Neural cell (in vitro differentiated cells): ENCODE results near the gene FARP1. TPM values are rescaled to one million over a fixed set of nuclear protein-coding genes. Genes with fewer than 3 reads are reported as not detected.

ENCODE experiments used
- H2AFZ ChIP-seq: fragments of 200-600, 300-800 bp; sonication (generic), shearing (Covaris generic); 2 replicates; pipeline ENCODE4 v1.6.0; 2014; ENCODE audit warnings: low read depth, mild to moderate bottlenecking, antibody characterized with exemption, low read length, moderate library complexity
- H3F3A ChIP-seq: fragments of 200-600 bp; shearing (Covaris generic); 2 replicates; pipeline ENCODE4 v1.6.1; 2016; ENCODE audit warnings: mild to moderate bottlenecking, moderate library complexity, mixed read lengths, antibody characterized with exemption, low read length; ENCODE audit not compliant: insufficient read depth, poor library complexity, severe bottlenecking
- H3K27ac ChIP-seq: fragments of 200-600, 300-800 bp; sonication (generic), shearing (Covaris generic); 2 replicates; pipeline ENCODE4 v1.5.1; 2014; ENCODE audit warnings: mild to moderate bottlenecking, low read length, moderate library complexity
- H3K27me3 ChIP-seq: fragments of 300-800, 200-600 bp; sonication (generic), shearing (Covaris generic); 2 replicates; pipeline ENCODE4 v1.6.0; 2014; ENCODE audit warnings: mild to moderate bottlenecking, low read depth, low read length, moderate library complexity; ENCODE audit not compliant: insufficient read depth
- H3K36me3 ChIP-seq: fragments of 300-800, 200-600 bp; sonication (generic), shearing (Covaris generic); 2 replicates; pipeline ENCODE4 v1.5.1; 2014; ENCODE audit warnings: mild to moderate bottlenecking, antibody characterized with exemption, low read length, moderate library complexity; ENCODE audit not compliant: insufficient read depth
- H3K4me2 ChIP-seq: fragments of 300-800, 200-600 bp; sonication (generic), shearing (Covaris generic); 2 replicates; pipeline ENCODE4 v1.6.0; 2014; ENCODE audit warnings: mild to moderate bottlenecking, low read length
- H3K4me3 ChIP-seq: fragments of 300-800, 200-600 bp; sonication (generic), shearing (Covaris generic); 2 replicates; pipeline ENCODE4 v1.5.1; 2014; ENCODE audit warnings: mild to moderate bottlenecking, low read length, moderate library complexity
- H3K79me2 ChIP-seq: fragments of 200-600 bp; shearing (Covaris generic); replicated peaks from 2 replicates; pipeline ENCODE4 v1.6.0; 2014; ENCODE audit warnings: mild to moderate bottlenecking, low read length, moderate library complexity; ENCODE audit not compliant: insufficient read depth
- H3K9ac ChIP-seq: fragments of 300-800, 200-600 bp; sonication (generic), shearing (Covaris generic); 2 replicates; pipeline ENCODE4 v1.6.1; 2016; ENCODE audit warnings: mild to moderate bottlenecking, low read length, mixed read lengths
- H3K9me2 ChIP-seq: fragments of 200-600 bp; shearing (Covaris generic); 2 replicates; pipeline ENCODE4 v1.6.1; 2016; ENCODE audit warnings: mild to moderate bottlenecking, low read length, mixed read lengths; ENCODE audit not compliant: insufficient read depth
- H3K9me3 ChIP-seq: fragments of 200-600, 300-800 bp; sonication (generic), shearing (Covaris generic); 2 replicates; pipeline ENCODE4 v1.6.1; 2016; ENCODE audit warnings: mild to moderate bottlenecking, mixed run types, low read length, moderate library complexity, mixed read lengths
- H4K20me1 ChIP-seq: fragments of 200-600 bp; shearing (Covaris generic); 2 replicates; pipeline ENCODE4 v1.6.1; 2016; ENCODE audit warnings: mild to moderate bottlenecking, mixed run types; ENCODE audit not compliant: insufficient read depth
- EP300 ChIP-seq: fragments of 450-650 bp; conservative IDR thresholded peaks from 2 replicates; pipeline ENCODE4 v1.6.1; 2014; ENCODE audit warnings: antibody characterized with exemption, mild to moderate bottlenecking, moderate library complexity; ENCODE audit not compliant: poor library complexity, severe bottlenecking
- EZH2 ChIP-seq: fragments of 200-600, 300-800 bp; shearing (Covaris generic), sonication (generic); IDR thresholded peaks from 2 replicates; pipeline ENCODE4 v1.6.1; 2014; ENCODE audit warnings: antibody characterized with exemption, low read length, borderline replicate concordance, mild to moderate bottlenecking; ENCODE audit not compliant: insufficient read depth, poor library complexity, severe bottlenecking
- MXI1 ChIP-seq: fragments of 450-650 bp; conservative IDR thresholded peaks from 2 replicates; pipeline ENCODE4 v1.6.1; 2014; ENCODE audit warnings: antibody characterized with exemption, mild to moderate bottlenecking; ENCODE audit not compliant: poor library complexity, severe bottlenecking
- POLR2AphosphoS5 ChIP-seq: IDR thresholded peaks from 2 replicates; pipeline ENCODE4 v1.6.1; 2012
- RAD21 ChIP-seq: fragments of 450-650 bp; conservative IDR thresholded peaks from 2 replicates; pipeline ENCODE4 v1.6.1; 2014; ENCODE audit warnings: antibody characterized with exemption, mild to moderate bottlenecking, moderate library complexity
- SMC3 ChIP-seq: fragments of 450-650 bp; conservative IDR thresholded peaks from 2 replicates; pipeline ENCODE4 v1.6.1; 2014; ENCODE audit warnings: antibody characterized with exemption, mild to moderate bottlenecking, moderate library complexity; ENCODE audit not compliant: poor library complexity
- TAF1 ChIP-seq: IDR thresholded peaks from 2 replicates; pipeline ENCODE4 v1.6.1; 2012; ENCODE audit warnings: low read depth
- polyA plus RNA-seq: library from polyadenylated mRNA; depleted of rRNA; stranded (reverse); fragments of >200 nt; gene quantifications from 2 replicates; pipeline ENCODE4 v1.2.3, GENCODE V29; 2014
- TF ChIP-seq, protein P1 (sequence below): fragments of 450-650 bp; IDR thresholded peaks from 2 replicates; pipeline ENCODE4 v1.5.1; 2014; ENCODE audit warnings: antibody characterized with exemption, mild to moderate bottlenecking, moderate library complexity; ENCODE audit not compliant: poor library complexity, severe bottlenecking
- TF ChIP-seq, protein P2 (sequence below): IDR thresholded peaks from 2 replicates; pipeline ENCODE4 v1.6.1; 2012; ENCODE audit warnings: borderline replicate concordance

The FARP1 gene
- polyA plus RNA-seq, 1 donor from 2014 or later, result 19.7 TPM

DNA sequence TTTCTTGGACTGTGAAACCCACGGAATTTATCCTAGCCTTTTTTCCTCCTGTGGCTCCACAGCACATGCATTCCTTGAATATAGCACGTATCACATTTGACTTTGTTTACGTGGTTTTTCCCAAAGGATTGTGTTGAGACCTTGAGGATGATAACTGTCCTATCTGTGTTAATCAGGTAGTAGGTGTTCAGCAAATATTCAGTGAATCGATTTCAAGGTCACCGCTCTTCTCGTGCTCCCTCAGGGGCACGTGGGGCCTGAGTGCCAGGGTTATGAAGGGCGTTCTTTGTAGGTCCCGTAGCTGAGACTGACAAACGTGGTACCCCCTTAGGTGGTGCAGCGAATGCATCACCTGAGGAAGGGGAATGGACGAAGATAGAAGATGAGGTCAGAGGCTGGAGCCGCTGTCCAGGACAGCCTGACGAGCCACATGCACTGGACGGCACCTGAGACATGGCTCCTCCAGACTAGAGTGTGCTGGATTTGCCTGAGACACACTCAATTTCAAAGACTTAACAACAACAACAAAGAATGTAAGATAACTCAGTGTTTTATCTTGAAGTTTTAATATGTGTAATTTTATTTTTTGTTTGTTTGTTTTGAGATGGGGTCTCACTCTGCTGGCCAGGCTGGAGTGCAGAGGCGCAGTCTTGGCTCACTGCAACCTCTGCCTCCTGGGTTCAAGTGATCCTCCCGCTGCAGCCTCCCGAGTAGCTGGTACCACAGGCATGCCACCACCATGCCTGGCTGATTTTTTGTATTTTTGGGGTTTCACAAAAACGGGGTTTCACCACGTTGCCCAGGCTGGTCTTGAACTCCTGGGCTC lies 165.4 kb downstream of the FARP1 start:
- H3K79me2 ChIP-seq, result peaks cover 18% of the 10 kb centered on the region
- no peak overlapping the region for H2AFZ ChIP-seq
- H3K9ac ChIP-seq, result no peak overlapping the region
- no peaks in the 10 kb centered on the region for H3K9me3 ChIP-seq
- H3K4me3 ChIP-seq, result no peak overlapping the region
- no peak overlapping the region for H3K4me2 ChIP-seq
- H3K9me2 ChIP-seq, result no peaks in the 10 kb centered on the region
- no peak overlapping the region for H3K27ac ChIP-seq
- H3F3A ChIP-seq, result no peaks in the 10 kb centered on the region
- no peaks in the 10 kb centered on the region for H3K36me3 ChIP-seq
- no peaks in the 10 kb centered on the region for H3K27me3 ChIP-seq
- TF ChIP-seq MXI1, result no peak
- TF ChIP-seq RAD21, result no peak
- TF ChIP-seq, protein P1, sequence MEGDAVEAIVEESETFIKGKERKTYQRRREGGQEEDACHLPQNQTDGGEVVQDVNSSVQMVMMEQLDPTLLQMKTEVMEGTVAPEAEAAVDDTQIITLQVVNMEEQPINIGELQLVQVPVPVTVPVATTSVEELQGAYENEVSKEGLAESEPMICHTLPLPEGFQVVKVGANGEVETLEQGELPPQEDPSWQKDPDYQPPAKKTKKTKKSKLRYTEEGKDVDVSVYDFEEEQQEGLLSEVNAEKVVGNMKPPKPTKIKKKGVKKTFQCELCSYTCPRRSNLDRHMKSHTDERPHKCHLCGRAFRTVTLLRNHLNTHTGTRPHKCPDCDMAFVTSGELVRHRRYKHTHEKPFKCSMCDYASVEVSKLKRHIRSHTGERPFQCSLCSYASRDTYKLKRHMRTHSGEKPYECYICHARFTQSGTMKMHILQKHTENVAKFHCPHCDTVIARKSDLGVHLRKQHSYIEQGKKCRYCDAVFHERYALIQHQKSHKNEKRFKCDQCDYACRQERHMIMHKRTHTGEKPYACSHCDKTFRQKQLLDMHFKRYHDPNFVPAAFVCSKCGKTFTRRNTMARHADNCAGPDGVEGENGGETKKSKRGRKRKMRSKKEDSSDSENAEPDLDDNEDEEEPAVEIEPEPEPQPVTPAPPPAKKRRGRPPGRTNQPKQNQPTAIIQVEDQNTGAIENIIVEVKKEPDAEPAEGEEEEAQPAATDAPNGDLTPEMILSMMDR, result no peak
- TF ChIP-seq, protein P2, sequence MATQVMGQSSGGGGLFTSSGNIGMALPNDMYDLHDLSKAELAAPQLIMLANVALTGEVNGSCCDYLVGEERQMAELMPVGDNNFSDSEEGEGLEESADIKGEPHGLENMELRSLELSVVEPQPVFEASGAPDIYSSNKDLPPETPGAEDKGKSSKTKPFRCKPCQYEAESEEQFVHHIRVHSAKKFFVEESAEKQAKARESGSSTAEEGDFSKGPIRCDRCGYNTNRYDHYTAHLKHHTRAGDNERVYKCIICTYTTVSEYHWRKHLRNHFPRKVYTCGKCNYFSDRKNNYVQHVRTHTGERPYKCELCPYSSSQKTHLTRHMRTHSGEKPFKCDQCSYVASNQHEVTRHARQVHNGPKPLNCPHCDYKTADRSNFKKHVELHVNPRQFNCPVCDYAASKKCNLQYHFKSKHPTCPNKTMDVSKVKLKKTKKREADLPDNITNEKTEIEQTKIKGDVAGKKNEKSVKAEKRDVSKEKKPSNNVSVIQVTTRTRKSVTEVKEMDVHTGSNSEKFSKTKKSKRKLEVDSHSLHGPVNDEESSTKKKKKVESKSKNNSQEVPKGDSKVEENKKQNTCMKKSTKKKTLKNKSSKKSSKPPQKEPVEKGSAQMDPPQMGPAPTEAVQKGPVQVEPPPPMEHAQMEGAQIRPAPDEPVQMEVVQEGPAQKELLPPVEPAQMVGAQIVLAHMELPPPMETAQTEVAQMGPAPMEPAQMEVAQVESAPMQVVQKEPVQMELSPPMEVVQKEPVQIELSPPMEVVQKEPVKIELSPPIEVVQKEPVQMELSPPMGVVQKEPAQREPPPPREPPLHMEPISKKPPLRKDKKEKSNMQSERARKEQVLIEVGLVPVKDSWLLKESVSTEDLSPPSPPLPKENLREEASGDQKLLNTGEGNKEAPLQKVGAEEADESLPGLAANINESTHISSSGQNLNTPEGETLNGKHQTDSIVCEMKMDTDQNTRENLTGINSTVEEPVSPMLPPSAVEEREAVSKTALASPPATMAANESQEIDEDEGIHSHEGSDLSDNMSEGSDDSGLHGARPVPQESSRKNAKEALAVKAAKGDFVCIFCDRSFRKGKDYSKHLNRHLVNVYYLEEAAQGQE, result no peak
- no peak for TF ChIP-seq EP300
- TF ChIP-seq EZH2, result no peak
- no peak for TF ChIP-seq TAF1
- no peak for TF ChIP-seq SMC3
- TF ChIP-seq POLR2AphosphoS5, result no peak
- H4K20me1 ChIP-seq, result no peaks in the 10 kb centered on the region

DNA sequence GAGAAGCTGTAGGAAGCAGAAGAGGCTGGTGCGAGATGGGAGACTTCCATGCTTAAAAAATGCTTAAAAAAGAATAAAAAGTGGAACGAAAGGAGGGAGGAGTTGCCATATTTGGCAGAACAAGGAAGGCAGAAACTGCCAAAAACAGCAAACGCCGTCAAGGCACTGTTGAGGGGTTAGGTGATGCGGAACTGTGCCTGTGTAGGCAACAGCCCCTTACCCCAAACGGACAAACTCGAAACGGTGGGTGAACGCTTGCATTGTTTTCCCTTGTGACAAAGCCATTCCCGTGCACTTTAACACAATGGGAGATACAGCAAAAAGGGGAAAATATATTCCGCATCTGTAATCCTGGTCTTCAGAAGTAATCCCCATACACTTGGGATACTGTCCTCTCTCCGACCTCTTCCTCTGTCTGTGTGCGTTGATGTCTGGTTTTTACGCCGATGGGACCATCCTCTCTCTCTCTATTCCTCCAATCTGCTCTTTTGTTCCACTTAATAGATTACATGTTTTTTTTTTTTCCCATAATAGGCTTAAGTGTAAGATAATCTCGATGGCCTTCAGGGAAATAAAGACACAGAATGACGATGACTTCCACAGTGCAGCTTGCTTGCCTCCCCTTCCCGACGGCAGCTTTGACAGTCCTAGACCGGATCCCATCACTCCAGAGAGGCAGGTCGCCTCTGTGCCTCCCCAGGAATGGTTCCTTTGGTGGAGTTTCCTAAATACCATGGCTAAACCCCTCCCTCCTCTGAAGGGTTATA lies 166.9 kb downstream of the FARP1 start:
- H3K9me2 ChIP-seq, result no peaks in the 10 kb centered on the region
- peaks cover 8% of the 10 kb centered on the region for H3K79me2 ChIP-seq
- no peaks in the 10 kb centered on the region for H3K27me3 ChIP-seq
- no peaks in the 10 kb centered on the region for H3K9me3 ChIP-seq
- TF ChIP-seq SMC3 (no peak), TAF1 (no peak)
- TF ChIP-seq, protein P1, result no peak
- H3K27ac ChIP-seq, result no peak overlapping the region
- H3F3A ChIP-seq, result no peaks in the 10 kb centered on the region
- no peak overlapping the region for H2AFZ ChIP-seq
- H3K4me2 ChIP-seq, result no peak overlapping the region
- H3K4me3 ChIP-seq, result no peak overlapping the region
- no peaks in the 10 kb centered on the region for H3K36me3 ChIP-seq
- H4K20me1 ChIP-seq, result no peaks in the 10 kb centered on the region
- no peak overlapping the region for H3K9ac ChIP-seq
